ENCODE measurements around the gene CHST11.
"Not testable (repeated sequence)": the region's sequence is repeated elsewhere in the genome, so short reads cannot be mapped to it uniquely, and the experiment has no call there.

CHST11 gene

GRCh38 chr12:104565606-104566243 is 109.0 kb downstream of the CHST11 start:
- Histone ChIP-seq H3K9me3 (ENCODE audit: control insufficient read depth in 2 of 2, low read length in 2 of 2) (no peaks in the 10 kb centered on the region), H3K36me3 (ENCODE audit: control insufficient read depth in 2 of 2, insufficient read depth in 2 of 2, low read length in 2 of 2) (no peaks in the 10 kb centered on the region), H3K4me1 (ENCODE audit: control insufficient read depth, insufficient read depth, low read length) (peaks cover 7% of the 10 kb centered on the region), H3K27ac (ENCODE audit: low read length) (peak overlapping the region; percentile 55), H3K9ac (ENCODE audit: low read length in 2 of 2) (no peak overlapping the region), H3K27me3 (ENCODE audit: control insufficient read depth in 1 of 2, insufficient read depth in 2 of 2, low read length in 2 of 2) (no peaks in the 10 kb centered on the region), H3K4me3 (ENCODE audit: low read length in 2 of 2) (peak overlapping the region in 1 of 2 donors; percentile 22)

DNA sequence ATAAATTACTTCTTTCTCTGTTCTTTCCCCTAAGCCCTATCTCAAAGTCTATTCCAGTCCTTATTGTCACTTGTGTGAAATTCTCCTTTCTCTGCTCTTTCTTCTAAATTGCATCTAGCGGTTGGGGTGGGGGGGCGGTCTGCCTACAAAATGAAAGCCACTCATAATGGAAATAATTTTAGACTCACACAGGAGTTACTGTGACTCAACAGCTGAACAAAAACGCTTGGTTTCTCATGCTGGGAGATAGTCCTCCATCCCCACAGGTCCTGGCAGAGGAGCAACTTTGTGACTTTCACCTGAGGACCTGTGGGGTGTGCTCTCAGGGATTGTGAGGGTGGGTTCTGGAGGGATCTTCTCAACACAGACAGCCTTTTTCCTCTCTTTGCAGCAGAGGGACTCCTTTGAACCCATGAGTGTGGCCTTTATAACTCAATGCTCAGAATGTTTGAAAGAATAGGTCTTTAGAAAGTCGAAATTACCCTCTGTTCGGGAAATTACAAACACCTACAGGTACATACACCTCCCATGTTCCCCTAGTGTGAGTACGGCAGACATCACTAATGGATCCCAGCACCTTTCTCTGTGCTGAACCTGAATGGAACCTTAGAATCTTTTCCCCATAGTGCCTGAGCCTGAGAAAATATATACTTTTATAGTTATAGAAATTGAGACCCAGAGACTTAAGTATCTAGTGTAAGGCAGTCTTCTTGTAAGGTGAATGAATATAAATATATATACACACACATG is 109.7 kb downstream of the CHST11 start:
- H3K4me3 ChIP-seq (ENCODE audit: low read length in 2 of 2), result no peak overlapping the region
- H3K4me1 ChIP-seq (ENCODE audit: control insufficient read depth, insufficient read depth, low read length), result peaks cover 7% of the 10 kb centered on the region
- peak overlapping the region; percentile 55 for H3K27ac ChIP-seq (ENCODE audit: low read length)
- H3K36me3 ChIP-seq (ENCODE audit: control insufficient read depth in 2 of 2, insufficient read depth in 2 of 2, low read length in 2 of 2), result no peaks in the 10 kb centered on the region
- no peaks in the 10 kb centered on the region for H3K27me3 ChIP-seq (ENCODE audit: control insufficient read depth in 1 of 2, insufficient read depth in 2 of 2, low read length in 2 of 2)
- no peaks in the 10 kb centered on the region for H3K9me3 ChIP-seq (ENCODE audit: control insufficient read depth in 2 of 2, low read length in 2 of 2)
- H3K9ac ChIP-seq (ENCODE audit: low read length in 2 of 2), result no peak overlapping the region

DNA sequence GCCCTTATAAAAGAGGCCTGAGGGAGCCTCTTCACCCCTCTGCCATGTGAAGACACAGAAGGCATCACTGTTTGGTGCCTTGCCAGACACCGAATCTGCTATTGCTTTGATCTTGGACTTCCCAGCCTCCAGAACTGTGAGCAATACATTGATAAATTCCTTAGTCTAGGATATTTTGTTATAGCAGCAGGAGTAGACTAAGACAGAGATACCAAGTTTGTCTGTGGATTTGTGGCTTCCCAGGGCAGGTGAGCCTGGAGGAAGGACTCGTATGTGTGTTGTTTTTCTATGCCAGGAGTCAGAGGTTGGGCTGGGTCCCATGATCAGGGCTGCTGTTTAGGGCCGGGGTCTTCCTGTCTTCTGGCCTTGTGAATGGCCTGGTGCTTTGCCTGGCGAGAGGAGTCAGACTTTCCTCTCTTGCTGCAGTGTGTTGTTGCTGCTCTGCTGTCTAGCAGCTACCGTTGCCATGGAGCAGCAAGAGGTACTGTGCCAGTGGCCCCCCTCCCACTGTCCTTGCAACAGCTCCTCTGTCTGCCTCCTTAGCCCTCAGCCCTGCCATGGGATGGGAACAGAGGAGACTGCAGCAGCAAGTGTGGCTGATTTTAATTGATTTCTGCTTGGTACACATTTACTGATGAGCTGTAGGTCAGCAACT is 111.2 kb downstream of the CHST11 start:
- H3K9ac ChIP-seq (ENCODE audit: low read length in 2 of 2), result no peak overlapping the region
- H3K4me1 ChIP-seq (ENCODE audit: control insufficient read depth, insufficient read depth, low read length), result peaks cover 7% of the 10 kb centered on the region
- H3K4me3 ChIP-seq (ENCODE audit: low read length in 2 of 2), result no peak overlapping the region
- H3K27ac ChIP-seq (ENCODE audit: low read length), result no peak overlapping the region
- H3K36me3 ChIP-seq (ENCODE audit: control insufficient read depth in 2 of 2, insufficient read depth in 2 of 2, low read length in 2 of 2), result no peaks in the 10 kb centered on the region
- no peaks in the 10 kb centered on the region for H3K27me3 ChIP-seq (ENCODE audit: control insufficient read depth in 1 of 2, insufficient read depth in 2 of 2, low read length in 2 of 2)
- no peaks in the 10 kb centered on the region for H3K9me3 ChIP-seq (ENCODE audit: control insufficient read depth in 2 of 2, low read length in 2 of 2)

DNA sequence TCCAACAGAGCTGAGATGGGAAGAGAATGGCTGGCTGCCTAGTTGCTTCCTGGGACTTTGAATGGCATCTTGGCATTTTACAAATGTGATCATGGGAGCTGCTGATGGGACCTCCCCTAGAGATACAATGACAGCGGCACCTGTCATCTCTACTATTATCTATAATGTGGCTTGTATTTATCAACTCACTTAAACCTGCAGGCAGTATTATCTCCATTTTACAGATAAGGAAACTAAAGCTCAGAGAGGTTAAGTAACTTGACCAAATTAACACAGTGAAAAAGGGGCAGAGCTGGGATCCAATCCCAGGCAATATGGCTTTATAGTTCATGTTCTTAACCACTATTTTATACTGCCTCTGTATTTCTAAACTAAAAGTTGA is 111.7 kb downstream of the CHST11 start:
- H3K9ac ChIP-seq (ENCODE audit: low read length in 2 of 2), result no peak overlapping the region
- H3K36me3 ChIP-seq (ENCODE audit: control insufficient read depth in 2 of 2, insufficient read depth in 2 of 2, low read length in 2 of 2), result no peaks in the 10 kb centered on the region
- H3K4me1 ChIP-seq (ENCODE audit: control insufficient read depth, insufficient read depth, low read length), result peaks cover 7% of the 10 kb centered on the region
- H3K4me3 ChIP-seq (ENCODE audit: low read length in 2 of 2), result no peak overlapping the region
- H3K27ac ChIP-seq (ENCODE audit: low read length), result no peak overlapping the region
- H3K9me3 ChIP-seq (ENCODE audit: control insufficient read depth in 2 of 2, low read length in 2 of 2), result no peaks in the 10 kb centered on the region
- no peaks in the 10 kb centered on the region for H3K27me3 ChIP-seq (ENCODE audit: control insufficient read depth in 1 of 2, insufficient read depth in 2 of 2, low read length in 2 of 2)

DNA sequence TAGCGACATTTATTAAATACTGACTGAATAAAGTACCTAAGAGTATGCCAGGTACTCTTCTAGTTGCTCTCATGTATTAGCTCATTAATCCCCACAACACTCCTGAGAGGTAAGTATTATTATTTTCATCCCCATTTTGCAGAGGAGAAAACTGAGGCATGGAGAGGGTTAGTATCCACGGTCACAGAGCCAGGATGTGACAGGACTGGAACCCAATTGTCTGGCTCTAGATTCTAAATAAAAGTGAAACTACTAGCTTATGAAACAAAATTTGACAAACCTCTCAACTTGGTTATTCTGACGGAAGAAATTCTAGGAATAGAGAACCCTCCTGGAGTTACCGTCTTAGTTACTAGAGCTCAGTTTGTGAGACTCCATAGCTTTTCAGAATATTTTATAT is 112.2 kb downstream of the CHST11 start:
- Histone ChIP-seq H3K9ac (ENCODE audit: low read length in 2 of 2) (no peak overlapping the region), H3K27me3 (ENCODE audit: control insufficient read depth in 1 of 2, insufficient read depth in 2 of 2, low read length in 2 of 2) (no peaks in the 10 kb centered on the region), H3K9me3 (ENCODE audit: control insufficient read depth in 2 of 2, low read length in 2 of 2) (no peaks in the 10 kb centered on the region), H3K4me1 (ENCODE audit: control insufficient read depth, insufficient read depth, low read length) (peaks cover 7% of the 10 kb centered on the region), H3K27ac (ENCODE audit: low read length) (no peak overlapping the region), H3K36me3 (ENCODE audit: control insufficient read depth in 2 of 2, insufficient read depth in 2 of 2, low read length in 2 of 2) (no peaks in the 10 kb centered on the region), H3K4me3 (ENCODE audit: low read length in 2 of 2) (no peak overlapping the region)

DNA sequence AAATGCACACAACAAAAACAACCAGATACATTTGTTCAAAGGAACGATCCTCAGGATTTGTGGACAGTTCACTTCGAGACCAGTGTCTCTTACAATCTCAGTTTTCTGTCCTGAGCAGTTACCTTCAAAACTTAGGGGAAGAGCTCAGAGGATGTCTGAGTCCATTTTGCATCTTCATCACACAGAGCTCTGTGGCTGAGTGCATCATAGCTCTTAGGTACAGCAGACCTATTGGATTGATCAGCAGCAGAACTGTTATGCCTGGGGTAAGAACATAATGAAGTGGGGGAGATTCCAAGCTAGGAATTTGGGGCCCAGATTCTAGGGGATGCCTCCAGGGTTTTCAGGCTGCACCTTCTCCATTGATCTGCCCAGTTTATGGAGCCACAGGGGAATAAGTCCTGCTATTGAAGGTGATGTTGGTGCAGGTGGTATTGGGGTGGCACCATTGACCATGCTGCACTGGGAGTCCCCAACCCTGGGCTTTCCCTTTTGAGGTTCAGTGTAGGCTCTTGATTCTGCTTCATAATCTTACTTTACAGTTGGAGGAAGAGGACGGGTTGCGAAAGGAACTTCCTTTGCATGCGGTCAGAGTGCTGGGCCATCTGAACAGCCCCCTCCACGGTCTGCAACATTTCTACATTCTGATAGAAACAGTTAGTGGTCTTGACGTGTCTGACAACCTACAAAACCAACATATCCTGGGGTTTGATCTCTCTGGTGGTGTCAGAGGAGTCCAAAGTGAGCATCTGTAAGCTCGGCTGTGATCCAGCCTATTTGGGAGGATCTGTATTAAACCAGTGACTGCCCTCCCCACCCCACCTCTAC is 112.8 kb downstream of the CHST11 start:
- Histone ChIP-seq H3K9ac (ENCODE audit: low read length in 2 of 2) (no peak overlapping the region), H3K4me1 (ENCODE audit: control insufficient read depth, insufficient read depth, low read length) (peaks cover 7% of the 10 kb centered on the region), H3K4me3 (ENCODE audit: low read length in 2 of 2) (no peak overlapping the region), H3K36me3 (ENCODE audit: control insufficient read depth in 2 of 2, insufficient read depth in 2 of 2, low read length in 2 of 2) (no peaks in the 10 kb centered on the region), H3K27ac (ENCODE audit: low read length) (no peak overlapping the region), H3K27me3 (ENCODE audit: control insufficient read depth in 1 of 2, insufficient read depth in 2 of 2, low read length in 2 of 2) (no peaks in the 10 kb centered on the region), H3K9me3 (ENCODE audit: control insufficient read depth in 2 of 2, low read length in 2 of 2) (no peaks in the 10 kb centered on the region)

DNA sequence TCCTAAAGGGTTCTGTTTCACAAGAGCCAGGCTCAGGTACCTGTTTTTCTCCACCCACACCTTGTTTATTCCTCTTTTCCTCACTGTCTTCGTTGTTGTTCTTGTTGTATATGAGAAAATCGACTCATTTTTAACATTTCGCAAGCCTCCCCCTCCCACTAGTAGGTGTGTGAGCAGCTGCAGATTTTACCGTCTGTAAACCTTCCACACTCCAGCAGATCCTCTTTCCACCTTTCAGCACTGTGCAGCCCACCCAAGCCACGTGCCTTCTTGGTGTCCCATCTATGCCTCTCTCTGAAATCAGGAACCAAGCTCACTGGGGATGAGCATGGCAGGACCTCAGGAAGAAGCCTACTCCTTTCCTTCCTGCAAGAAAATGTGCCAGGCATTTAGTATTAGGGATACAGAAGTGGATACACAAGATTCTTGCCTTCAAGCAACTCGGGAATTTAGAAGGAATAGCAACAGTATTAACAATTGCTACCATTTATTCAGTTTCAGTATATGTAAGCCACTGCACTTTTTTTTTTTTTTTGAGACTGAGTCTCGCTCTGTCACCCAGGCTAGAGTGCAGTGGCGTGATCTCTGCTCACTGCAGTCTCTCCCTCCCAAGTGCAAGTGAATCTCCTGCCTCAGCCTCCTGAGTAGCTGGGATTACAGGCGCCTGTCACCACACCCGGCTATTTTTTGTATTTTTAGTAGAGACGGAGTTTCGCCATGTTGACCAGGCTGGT is 113.6 kb downstream of the CHST11 start:
- H3K27ac ChIP-seq (ENCODE audit: low read length), result no peak overlapping the region
- H3K4me1 ChIP-seq (ENCODE audit: control insufficient read depth, insufficient read depth, low read length), result peaks cover 6% of the 10 kb centered on the region
- no peaks in the 10 kb centered on the region for H3K9me3 ChIP-seq (ENCODE audit: control insufficient read depth in 2 of 2, low read length in 2 of 2)
- no peak overlapping the region for H3K4me3 ChIP-seq (ENCODE audit: low read length in 2 of 2)
- no peak overlapping the region for H3K9ac ChIP-seq (ENCODE audit: low read length in 2 of 2)
- H3K27me3 ChIP-seq (ENCODE audit: control insufficient read depth in 1 of 2, insufficient read depth in 2 of 2, low read length in 2 of 2), result no peaks in the 10 kb centered on the region
- H3K36me3 ChIP-seq (ENCODE audit: control insufficient read depth in 2 of 2, insufficient read depth in 2 of 2, low read length in 2 of 2), result no peaks in the 10 kb centered on the region

DNA sequence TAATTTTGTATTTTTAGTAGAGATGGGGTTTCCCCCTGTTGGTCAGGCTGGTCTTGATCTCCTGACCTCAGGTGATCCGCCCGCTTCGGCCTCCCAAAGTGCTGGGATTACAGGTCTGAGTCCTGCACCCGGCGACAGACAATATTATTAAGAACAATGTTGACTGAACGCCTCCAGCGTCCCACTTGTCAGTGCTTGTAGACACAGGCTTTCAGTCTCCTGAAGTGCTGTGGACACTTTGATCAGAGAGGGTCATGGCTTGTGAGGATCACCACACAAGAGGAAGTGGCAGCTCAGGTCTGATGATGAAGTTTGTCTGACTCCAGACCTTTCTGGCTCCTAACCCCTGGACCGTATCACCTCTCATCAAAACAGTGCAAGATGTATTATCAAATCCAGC is 114.6 kb downstream of the CHST11 start:
- Histone ChIP-seq H3K36me3 (ENCODE audit: control insufficient read depth in 2 of 2, insufficient read depth in 2 of 2, low read length in 2 of 2) (no peaks in the 10 kb centered on the region), H3K9me3 (ENCODE audit: control insufficient read depth in 2 of 2, low read length in 2 of 2) (no peaks in the 10 kb centered on the region), H3K9ac (ENCODE audit: low read length in 2 of 2) (no peak overlapping the region), H3K27ac (ENCODE audit: low read length) (no peak overlapping the region), H3K27me3 (ENCODE audit: control insufficient read depth in 1 of 2, insufficient read depth in 2 of 2, low read length in 2 of 2) (no peaks in the 10 kb centered on the region), H3K4me3 (ENCODE audit: low read length in 2 of 2) (no peak overlapping the region), H3K4me1 (ENCODE audit: control insufficient read depth, insufficient read depth, low read length) (no peaks in the 10 kb centered on the region)

GRCh38 chr12:104574353-104574752 is 117.6 kb downstream of the CHST11 start:
- H3K36me3 ChIP-seq (ENCODE audit: control insufficient read depth in 2 of 2, insufficient read depth in 2 of 2, low read length in 2 of 2); H3K4me3 ChIP-seq (ENCODE audit: low read length in 2 of 2); H3K27me3 ChIP-seq (ENCODE audit: control insufficient read depth in 1 of 2, insufficient read depth in 2 of 2, low read length in 2 of 2); H3K9ac ChIP-seq (ENCODE audit: low read length in 2 of 2); H3K27ac ChIP-seq (ENCODE audit: low read length); H3K9me3 ChIP-seq (ENCODE audit: control insufficient read depth in 2 of 2, low read length in 2 of 2); H3K4me1 ChIP-seq (ENCODE audit: control insufficient read depth, insufficient read depth, low read length): not testable (repeated sequence)

DNA sequence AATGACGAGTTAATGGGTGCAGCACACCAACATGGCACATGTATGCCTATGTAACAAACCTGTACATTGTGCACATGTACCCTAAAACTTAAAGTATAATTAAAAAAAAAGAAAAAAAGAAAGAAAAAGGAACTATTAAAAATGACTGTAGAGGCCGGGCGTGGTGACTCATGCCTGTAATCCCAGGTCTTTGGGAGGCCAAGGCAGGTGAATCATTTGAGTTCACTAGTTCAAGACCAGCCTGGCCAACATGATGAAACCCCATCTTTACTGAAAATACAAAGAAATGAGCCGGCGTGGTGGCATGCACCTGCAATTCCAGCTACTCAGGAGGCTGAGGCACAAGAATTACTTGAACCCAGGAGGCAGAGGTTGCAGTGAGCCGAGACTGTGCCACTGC is 118.0 kb downstream of the CHST11 start:
- H3K27ac ChIP-seq (ENCODE audit: low read length); H3K9me3 ChIP-seq (ENCODE audit: control insufficient read depth in 2 of 2, low read length in 2 of 2); H3K4me3 ChIP-seq (ENCODE audit: low read length in 2 of 2); H3K4me1 ChIP-seq (ENCODE audit: control insufficient read depth, insufficient read depth, low read length); H3K27me3 ChIP-seq (ENCODE audit: control insufficient read depth in 1 of 2, insufficient read depth in 2 of 2, low read length in 2 of 2); H3K9ac ChIP-seq (ENCODE audit: low read length in 2 of 2); H3K36me3 ChIP-seq (ENCODE audit: control insufficient read depth in 2 of 2, insufficient read depth in 2 of 2, low read length in 2 of 2): not testable (repeated sequence)

Measured in stomach smooth muscle (tissue), 2 donors.